ENCODE data around the gene CYB5R3.

- TF ChIP-seq CTCF (conservative IDR thresholded peaks at IDR 0.05 in 1 of 2, IDR thresholded peaks at IDR 0.05 in 1 of 2; ENCODE audit: low read depth in 1 of 2, low read length in 2 of 2) = no peak
- no peak for TF ChIP-seq EZH2 (IDR thresholded peaks at IDR 0.05; ENCODE audit: low read length, missing control alignments)
Observed at GRCh38 chr22:42680648-42681047, 31.5 kb upstream of the CYB5R3 start.
